Activated CD4-positive, alpha-beta memory T cell treated with anti-CD3 and anti-CD28 coated beads, Interleukin-2, amount 10 ng/mL, durations not matched to agents 7 days and 5 days (primary cell): ENCODE data around the gene KRT9. TPM values are rescaled to one million over a fixed set of nuclear protein-coding genes. Genes with fewer than 3 reads are reported as not detected.

Experiments
- CTCF ChIA-PET: fragments of 350-600 bp; sonication (Branson Sonifier 250); formaldehyde crosslinking; loops from one replicate; lab custom pipeline; 2021; ENCODE audit warnings: antibody characterized with exemption, inconsistent platforms; lab: Charles Lee
- POLR2A ChIA-PET: fragments of 350-600 bp; sonication (Branson Sonifier 250); formaldehyde crosslinking; loops from one replicate; lab custom pipeline; 2021; ENCODE audit warnings: antibody characterized with exemption; lab: Charles Lee
- DNase-seq: peaks from one replicate; pipeline ENCODE4 v3.0.0-alpha.2; 2020
- H3K27ac Mint-ChIP-seq: one replicate; pipeline ENCODE4 v1.8.0; 2021; ENCODE audit warnings: mild to moderate bottlenecking, mixed read lengths
- H3K27me3 Mint-ChIP-seq: one replicate; pipeline ENCODE4 v1.8.0; 2021; ENCODE audit warnings: mixed read lengths
- H3K36me3 Mint-ChIP-seq: one replicate; pipeline ENCODE4 v1.8.0; 2021; ENCODE audit warnings: low read depth, mixed read lengths
- H3K4me1 Mint-ChIP-seq: one replicate; pipeline ENCODE4 v1.8.0; 2021; ENCODE audit warnings: mixed read lengths
- H3K4me3 Mint-ChIP-seq: one replicate; pipeline ENCODE4 v1.8.0; 2021; ENCODE audit warnings: mild to moderate bottlenecking, mixed read lengths
- H3K9me3 Mint-ChIP-seq: one replicate; pipeline ENCODE4 v1.8.0; 2021; ENCODE audit warnings: mixed read lengths
- total RNA-seq, 2 experiments: library from RNA; stranded (reverse); gene quantifications; one replicate each; pipeline ENCODE4 v1.2.3, GENCODE V29; 2021

KRT9 gene
- total RNA-seq, 2 experiments from 2014 or later, result not detected

DNA sequence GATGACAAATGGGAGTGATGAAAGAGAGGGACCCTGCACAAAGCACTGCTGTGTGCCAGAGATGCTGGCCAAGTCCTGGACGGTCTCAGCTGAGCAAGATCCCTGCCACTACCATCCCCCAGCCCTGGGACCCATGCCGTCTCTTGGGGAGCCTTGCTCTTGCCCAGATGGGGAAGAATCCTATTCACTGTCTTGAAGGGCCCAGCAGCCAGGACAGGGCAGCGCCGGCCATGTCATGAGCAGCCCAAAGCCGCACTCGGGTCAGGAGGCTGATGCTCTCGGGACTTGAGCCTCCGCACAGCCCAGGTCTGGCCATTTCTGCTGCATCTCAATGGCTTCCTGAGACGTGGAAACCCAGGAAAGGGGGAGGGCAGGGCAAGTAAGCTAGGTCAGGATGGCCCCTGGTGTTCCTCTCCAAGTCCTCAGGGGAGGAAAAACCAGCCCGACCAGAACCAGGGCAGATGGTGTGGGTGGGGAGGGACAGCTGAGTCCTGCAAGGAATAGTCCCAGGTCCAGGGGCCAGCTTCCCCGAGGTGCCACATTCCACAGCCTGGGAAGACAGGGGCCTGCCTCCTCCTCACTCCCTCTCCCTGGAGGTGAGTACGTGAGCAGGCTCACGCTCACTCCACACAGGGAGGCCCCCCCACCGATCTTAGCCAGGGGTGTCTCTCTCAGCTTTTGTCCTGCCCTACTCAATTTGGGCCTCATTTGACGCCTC is 35.9 kb downstream of the KRT9 start:
- ChIA-PET POLR2A (no interaction called here), CTCF (interaction anchor here (3.6 kb wide), 1 partner anchor 13 kb away, joined by 18 read pairs; no protein-coding TSS in a partner anchor)
- Mint-ChIP-seq H3K9me3 (no peaks in the 10 kb centered on the region), H3K27me3 (peaks cover 31% of the 10 kb centered on the region), H3K4me3 (no peak overlapping the region), H3K4me1 (no peaks in the 10 kb centered on the region), H3K36me3 (no peaks in the 10 kb centered on the region), H3K27ac (no peak overlapping the region)
- DNase-seq, result no peak

DNA sequence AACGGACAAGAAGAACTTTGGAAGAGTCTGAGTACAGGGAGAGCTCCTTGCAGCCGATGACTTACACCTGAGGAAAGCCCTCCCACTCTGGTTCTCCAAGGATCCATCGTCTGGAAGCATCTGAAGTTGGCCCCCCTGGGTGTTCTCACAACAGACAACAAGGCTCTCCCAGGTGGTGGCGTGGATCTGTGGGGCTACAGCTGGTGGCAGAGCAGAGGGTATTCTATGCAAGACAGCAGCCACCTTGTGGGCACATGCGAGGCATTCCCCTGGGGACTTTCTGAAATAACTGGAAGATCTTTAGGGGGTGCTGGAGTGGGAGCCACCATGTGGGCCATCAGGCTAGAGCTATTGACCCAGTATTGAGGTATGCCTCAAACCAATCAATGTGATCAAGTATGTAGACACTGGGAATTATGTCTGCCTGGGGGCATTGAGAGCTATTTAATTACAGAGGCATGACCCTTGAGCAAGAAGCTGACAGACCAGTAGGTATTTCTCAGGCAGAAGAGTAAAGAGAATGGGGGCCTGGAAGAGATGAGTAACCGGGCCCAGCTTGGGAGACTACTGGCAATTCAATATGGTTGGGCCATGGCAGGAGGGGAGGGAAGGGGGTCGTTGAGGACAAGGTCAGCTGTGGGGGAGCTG is 36.8 kb downstream of the KRT9 start:
- H3K27me3 Mint-ChIP-seq, result peaks cover 33% of the 10 kb centered on the region
- no peak for DNase-seq
- no peaks in the 10 kb centered on the region for H3K9me3 Mint-ChIP-seq
- H3K27ac Mint-ChIP-seq, result no peak overlapping the region
- no peak overlapping the region for H3K4me3 Mint-ChIP-seq
- no peaks in the 10 kb centered on the region for H3K4me1 Mint-ChIP-seq
- ChIA-PET POLR2A (no interaction called here), CTCF (interaction anchor here (0.5 to 3.6 kb wide), 2 partner anchors 9 to 14 kb away, joined by 3 to 18 read pairs; no protein-coding TSS in a partner anchor)
- H3K36me3 Mint-ChIP-seq, result no peaks in the 10 kb centered on the region

DNA sequence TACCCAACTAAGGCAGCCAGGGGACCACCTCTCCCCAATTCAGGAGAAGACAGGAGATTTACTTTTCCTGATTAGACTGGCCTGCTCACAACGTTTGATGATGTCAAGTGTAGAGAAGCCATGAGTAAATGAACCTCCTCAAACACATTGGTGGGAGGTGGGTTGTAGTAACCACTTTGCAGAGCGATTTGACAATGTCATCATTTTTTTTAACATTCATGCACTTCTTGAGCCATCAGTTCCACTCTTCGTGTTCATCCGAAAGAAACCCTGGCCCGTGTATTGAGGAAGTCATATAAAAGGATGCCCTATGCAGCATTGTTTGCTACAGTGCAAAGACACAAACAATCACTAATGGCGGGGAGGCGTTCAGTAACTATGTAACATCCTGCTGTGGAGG is 38.2 kb downstream of the KRT9 start:
- Mint-ChIP-seq H3K4me1 (no peaks in the 10 kb centered on the region), H3K4me3 (no peak overlapping the region), H3K27me3 (peaks cover 47% of the 10 kb centered on the region), H3K27ac (no peak overlapping the region), H3K36me3 (no peaks in the 10 kb centered on the region), H3K9me3 (no peaks in the 10 kb centered on the region)
- POLR2A ChIA-PET, result no interaction called here
- CTCF ChIA-PET, result interaction anchor here (1.4 kb wide), 1 partner anchor 129 kb away, joined by 3 read pairs; no protein-coding TSS in a partner anchor
- DNase-seq, result no peak

DNA sequence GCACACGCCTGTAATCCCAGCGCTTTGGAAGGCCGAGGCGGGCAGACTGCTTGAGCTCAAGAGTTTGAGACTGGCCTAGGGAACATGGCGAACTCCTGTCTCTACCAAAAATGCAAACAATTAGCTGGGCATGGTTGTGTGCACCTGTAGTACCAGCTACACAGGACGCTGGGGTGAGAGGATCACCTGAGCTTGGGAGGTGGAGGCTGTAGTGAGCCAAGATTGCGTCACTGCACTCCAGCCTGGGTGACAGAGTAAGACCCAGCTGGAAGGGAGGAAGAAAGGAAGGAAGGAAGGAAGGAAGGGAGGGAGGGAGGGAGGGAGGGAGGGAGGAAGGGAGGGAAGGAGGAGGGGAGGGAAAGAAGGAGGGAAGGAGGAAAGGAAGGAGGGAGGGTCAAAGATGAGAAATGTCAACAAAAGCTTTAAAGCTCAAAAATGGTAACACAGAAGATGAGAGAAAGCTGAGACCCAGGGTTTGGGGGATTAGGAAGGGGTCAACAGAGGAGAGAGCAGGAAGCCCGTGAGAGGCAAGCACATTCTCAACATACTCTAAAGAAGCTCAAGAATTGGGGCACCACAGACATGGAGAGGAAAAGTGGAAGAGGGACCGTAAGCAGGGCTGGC is 38.8 kb downstream of the KRT9 start:
- Mint-ChIP-seq H3K4me3 (no peak overlapping the region), H3K27ac (no peak overlapping the region), H3K9me3 (no peaks in the 10 kb centered on the region), H3K4me1 (peaks cover 2% of the 10 kb centered on the region), H3K36me3 (no peaks in the 10 kb centered on the region), H3K27me3 (peaks cover 52% of the 10 kb centered on the region)
- POLR2A ChIA-PET, result no interaction called here
- no peak for DNase-seq
- CTCF ChIA-PET, result interaction anchor here (1.3 to 1.5 kb wide), 3 partner anchors 15 to 130 kb away, joined by 3 to 7 read pairs (median 3); no protein-coding TSS in a partner anchor

DNA sequence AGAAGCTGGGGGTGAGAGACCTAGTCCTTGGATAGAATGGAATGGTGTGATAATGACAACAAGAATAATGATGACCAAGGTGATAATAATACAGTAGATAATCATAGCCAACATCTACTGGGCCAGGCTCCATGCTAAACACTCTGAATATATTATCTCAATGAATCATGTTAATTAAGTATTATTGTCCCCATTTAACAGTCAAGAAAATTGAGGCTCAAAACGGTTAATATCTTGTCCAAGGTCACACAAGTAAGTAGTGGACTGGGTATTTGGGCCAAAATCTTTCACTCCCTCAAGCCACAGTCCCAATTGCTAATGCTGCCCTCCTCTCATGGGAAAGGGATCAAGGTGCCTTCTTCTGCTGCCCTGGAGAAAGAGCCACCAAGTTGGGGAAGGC is 39.9 kb downstream of the KRT9 start:
- Mint-ChIP-seq H3K4me1 (peaks cover 3% of the 10 kb centered on the region), H3K36me3 (no peaks in the 10 kb centered on the region), H3K9me3 (no peaks in the 10 kb centered on the region), H3K27me3 (peaks cover 55% of the 10 kb centered on the region), H3K4me3 (no peak overlapping the region), H3K27ac (no peak overlapping the region)
- no peak for DNase-seq
- ChIA-PET CTCF (interaction anchor here (1.3 to 1.5 kb wide), 2 partner anchors 16 to 17 kb away, joined by 3 to 7 read pairs; no protein-coding TSS in a partner anchor), POLR2A (no interaction called here)

DNA sequence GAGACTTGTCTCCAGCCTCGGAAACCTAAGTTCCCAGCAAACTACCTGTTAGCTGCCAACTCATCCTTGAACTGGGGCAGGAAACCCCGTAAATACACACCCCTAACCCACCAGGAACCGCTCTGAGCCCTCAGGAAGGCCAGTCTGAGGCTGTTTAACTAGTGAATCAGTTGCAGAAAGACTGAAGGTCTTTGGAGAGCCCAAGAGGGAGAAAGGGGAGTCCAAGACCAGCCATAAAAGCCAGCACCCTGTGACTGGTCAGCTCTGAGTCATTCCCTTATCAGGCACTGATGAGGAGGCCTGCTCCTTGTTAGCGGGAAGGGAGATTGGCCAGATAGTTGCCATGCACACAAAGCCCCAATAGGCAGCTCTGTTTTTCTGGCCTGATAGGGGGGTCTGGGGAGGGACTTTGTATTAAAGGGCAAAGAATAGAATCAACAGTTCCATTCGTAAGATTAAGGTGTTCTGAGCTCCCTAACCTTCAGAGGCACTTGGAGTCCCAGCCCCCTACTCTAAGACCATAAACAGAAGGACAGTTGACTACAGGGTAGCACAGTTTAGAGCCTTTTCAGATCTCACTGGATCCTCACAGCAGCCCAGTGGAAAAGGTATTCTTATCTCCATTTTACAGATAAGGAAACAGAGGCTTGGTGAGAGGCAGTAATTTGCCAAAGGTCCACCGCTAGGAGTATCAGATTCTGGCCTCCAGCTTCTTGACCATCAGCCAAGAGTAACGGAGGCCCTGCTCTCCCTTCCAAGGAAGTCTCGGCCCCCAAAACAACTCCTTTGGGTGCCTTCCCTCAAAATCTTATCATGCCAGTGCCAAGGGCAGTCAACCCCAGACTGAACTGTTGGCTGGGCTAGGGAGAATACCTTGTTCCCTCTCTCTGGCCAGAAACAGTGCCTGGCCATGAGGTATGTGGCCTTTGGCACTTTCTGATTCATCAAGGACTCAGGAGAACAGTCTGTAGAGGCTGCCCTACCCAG is 41.5 kb downstream of the KRT9 start:
- ChIA-PET POLR2A (no interaction called here), CTCF (interaction anchor here (1.2 kb wide), 1 partner anchor 18 kb away, joined by 3 read pairs; no protein-coding TSS in a partner anchor)
- no peak overlapping the region for H3K27ac Mint-ChIP-seq
- no peak overlapping the region for H3K4me3 Mint-ChIP-seq
- peaks cover 59% of the 10 kb centered on the region for H3K27me3 Mint-ChIP-seq
- H3K9me3 Mint-ChIP-seq, result no peaks in the 10 kb centered on the region
- no peaks in the 10 kb centered on the region for H3K36me3 Mint-ChIP-seq
- no peak for DNase-seq
- peaks cover 3% of the 10 kb centered on the region for H3K4me1 Mint-ChIP-seq

DNA sequence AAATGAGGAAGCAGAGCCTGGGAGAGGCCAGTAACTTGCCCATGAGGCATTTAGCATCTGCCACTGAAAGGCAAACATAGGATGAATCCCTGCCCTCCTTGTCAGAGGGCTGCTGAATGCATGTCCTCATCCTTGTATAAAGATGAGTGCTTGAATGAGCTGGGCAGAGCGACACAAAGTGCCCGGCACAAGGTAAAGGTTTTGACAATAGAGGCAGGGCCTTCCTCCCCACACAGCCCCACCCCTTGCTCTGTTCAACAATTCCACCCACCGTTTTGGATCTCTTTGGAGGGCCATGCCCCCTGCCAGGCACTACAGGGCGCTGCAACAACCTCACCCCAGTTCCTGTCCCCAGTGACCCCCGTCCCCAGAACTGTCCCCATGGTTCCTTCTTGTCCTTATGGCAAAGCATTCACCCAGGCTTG is 42.4 kb downstream of the KRT9 start:
- CTCF ChIA-PET, result interaction anchor here (0.5 to 1.2 kb wide), 2 partner anchors 19 to 63 kb away, joined by 3 read pairs; no protein-coding TSS in a partner anchor
- H3K27me3 Mint-ChIP-seq, result peaks cover 56% of the 10 kb centered on the region
- no peak overlapping the region for H3K27ac Mint-ChIP-seq
- no peak overlapping the region for H3K4me3 Mint-ChIP-seq
- H3K36me3 Mint-ChIP-seq, result no peaks in the 10 kb centered on the region
- POLR2A ChIA-PET, result no interaction called here
- peaks cover 3% of the 10 kb centered on the region for H3K4me1 Mint-ChIP-seq
- no peaks in the 10 kb centered on the region for H3K9me3 Mint-ChIP-seq
- no peak for DNase-seq

DNA sequence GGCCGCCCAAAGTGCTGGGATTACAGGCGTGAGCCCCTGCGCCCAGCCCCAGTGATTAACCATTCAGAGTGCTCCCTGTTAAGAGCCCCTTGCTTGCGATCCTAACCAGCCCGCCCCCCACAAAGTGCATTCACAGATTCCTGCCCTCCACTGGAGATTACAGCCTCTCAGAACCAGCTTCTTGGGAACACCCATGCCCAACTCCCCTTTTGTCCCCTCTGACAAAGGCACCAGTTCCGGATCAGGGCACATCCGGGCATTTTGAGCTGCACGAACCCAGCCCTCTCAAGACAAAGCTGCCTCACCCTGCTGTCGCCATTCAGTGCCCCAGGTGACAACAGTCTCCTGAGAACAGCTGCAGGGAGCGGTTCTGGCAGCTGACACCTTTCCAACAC is 42.9 kb downstream of the KRT9 start:
- Mint-ChIP-seq H3K9me3 (no peaks in the 10 kb centered on the region), H3K4me3 (no peak overlapping the region), H3K27ac (no peak overlapping the region), H3K36me3 (no peaks in the 10 kb centered on the region), H3K27me3 (peaks cover 56% of the 10 kb centered on the region), H3K4me1 (peaks cover 3% of the 10 kb centered on the region)
- POLR2A ChIA-PET, result no interaction called here
- DNase-seq, result no peak
- CTCF ChIA-PET, result interaction anchor here (1.2 kb wide), 1 partner anchor 20 kb away, joined by 3 read pairs; no protein-coding TSS in a partner anchor

DNA sequence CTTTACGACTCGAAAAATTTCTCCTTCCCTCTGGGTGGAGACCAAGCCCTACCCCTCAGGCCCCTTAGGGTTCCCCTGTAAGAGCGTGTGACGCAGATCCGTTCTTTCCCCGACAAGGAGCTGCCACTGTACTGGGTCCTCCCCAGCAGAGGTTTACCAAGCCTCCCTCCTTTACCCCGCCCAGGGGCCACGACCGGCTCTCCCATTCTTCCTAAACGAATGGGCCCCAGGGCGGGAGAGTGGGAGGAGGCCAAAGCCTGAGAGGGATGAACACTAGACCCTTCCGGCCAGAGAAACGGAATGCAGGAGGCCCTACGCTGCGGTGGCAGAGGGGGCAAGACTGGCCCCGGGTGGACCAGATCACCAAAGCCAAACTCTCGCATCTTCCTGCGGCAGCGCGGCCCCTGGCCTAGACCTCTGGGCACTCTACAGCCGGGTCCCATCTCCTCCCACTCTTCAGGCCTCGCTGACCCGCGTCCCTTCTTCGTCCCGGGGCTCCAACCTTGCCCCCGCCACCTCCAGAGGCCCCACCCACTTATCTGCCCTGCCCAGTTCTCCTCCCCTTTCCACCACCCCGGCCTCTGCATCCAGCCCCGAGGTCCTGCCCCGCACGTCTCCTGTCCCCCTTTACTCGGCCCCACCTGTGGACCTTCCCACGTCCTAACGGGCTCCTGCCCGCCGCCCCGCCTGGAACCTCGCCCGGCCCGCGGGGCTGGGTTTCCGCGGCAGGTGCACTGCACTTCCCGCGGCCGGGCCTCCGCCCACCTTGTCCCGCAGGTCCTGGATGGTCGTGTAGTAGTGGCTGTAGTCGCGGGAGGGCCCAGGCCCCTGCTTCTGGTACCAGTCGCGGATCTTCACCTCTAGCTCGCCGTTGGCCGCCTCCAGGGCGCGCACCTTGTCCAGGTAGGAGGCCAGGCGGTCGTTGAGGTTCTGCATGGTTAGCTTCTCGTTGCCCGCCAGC is 44.5 kb downstream of the KRT9 start:
- Mint-ChIP-seq H3K36me3 (no peaks in the 10 kb centered on the region), H3K4me1 (peaks cover 3% of the 10 kb centered on the region), H3K4me3 (no peak overlapping the region), H3K9me3 (no peaks in the 10 kb centered on the region), H3K27ac (no peak overlapping the region), H3K27me3 (peaks cover 48% of the 10 kb centered on the region)
- CTCF ChIA-PET, result no interaction called here
- POLR2A ChIA-PET, result no interaction called here
- no peak for DNase-seq

DNA sequence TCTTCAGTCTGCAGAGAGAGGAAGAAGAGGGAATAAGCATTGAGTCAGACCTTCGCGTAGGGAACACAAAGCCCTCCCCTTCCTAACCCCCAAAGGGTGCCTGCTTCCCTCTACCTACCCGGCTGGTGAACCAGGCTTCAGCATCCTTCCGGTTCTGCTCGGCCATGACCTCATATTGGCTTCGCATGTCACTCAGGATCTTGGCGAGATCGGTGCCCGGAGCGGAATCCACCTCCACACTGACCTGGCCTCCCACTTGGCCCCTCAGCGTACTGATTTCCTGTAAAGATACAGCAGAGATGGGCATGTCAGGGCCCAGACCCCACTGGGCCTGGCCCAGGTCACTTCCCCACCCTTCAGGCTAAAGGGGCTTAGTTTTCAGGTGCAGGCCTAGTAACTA is 47.6 kb downstream of the KRT9 start:
- POLR2A ChIA-PET, result no interaction called here
- no peak for DNase-seq
- H3K4me3 Mint-ChIP-seq, result no peak overlapping the region
- H3K36me3 Mint-ChIP-seq, result no peaks in the 10 kb centered on the region
- H3K27ac Mint-ChIP-seq, result no peak overlapping the region
- peaks cover 27% of the 10 kb centered on the region for H3K27me3 Mint-ChIP-seq
- peaks cover 3% of the 10 kb centered on the region for H3K4me1 Mint-ChIP-seq
- CTCF ChIA-PET, result no interaction called here
- H3K9me3 Mint-ChIP-seq, result no peaks in the 10 kb centered on the region

DNA sequence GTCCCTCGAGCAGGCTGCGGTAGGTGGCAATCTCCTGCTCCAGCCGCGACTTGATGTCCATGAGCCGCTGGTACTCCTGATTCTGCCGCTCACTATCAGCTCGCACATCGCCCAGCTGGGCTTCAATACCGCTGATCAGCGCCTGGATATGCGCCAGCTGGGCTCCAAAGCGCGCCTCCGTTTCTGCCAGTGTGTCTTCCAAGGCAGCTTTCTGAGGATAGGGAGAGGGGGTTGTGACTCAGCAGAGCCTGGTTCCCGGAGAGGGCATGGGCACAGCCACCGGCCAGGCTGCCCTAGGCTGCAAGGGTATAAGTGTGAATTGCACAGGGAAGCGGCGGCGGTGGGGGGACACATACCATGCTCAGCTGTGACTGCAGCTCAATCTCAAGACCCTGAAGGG is 48.1 kb downstream of the KRT9 start:
- Mint-ChIP-seq H3K9me3 (no peaks in the 10 kb centered on the region), H3K4me1 (peaks cover 3% of the 10 kb centered on the region), H3K27ac (no peak overlapping the region), H3K27me3 (peaks cover 22% of the 10 kb centered on the region), H3K36me3 (no peaks in the 10 kb centered on the region), H3K4me3 (no peak overlapping the region)
- no peak for DNase-seq
- ChIA-PET CTCF (no interaction called here), POLR2A (no interaction called here)
